Measurements from ENCODE around the gene FAM3A.
A peak's percentile ranks its signal among the peaks of the same experiment; 100 is the strongest.

FAM3A gene

GRCh38 chrX:154534526-154535322, 18.7 kb upstream of the FAM3A start:
- no peak for DNase-seq (ENCODE audit: low read depth, low spot score)

GRCh38 chrX:154532690-154533089, 16.7 kb upstream of the FAM3A start:
- no peak for DNase-seq (ENCODE audit: low read depth, low spot score)

GRCh38 chrX:154531626-154532025, 15.6 kb upstream of the FAM3A start:
- no peak for DNase-seq (ENCODE audit: low read depth, low spot score)

GRCh38 chrX:154530286-154530685, 14.3 kb upstream of the FAM3A start:
- DNase-seq (ENCODE audit: low read depth, low spot score): no peak

- no peak for DNase-seq (ENCODE audit: low read depth, low spot score)
These were observed 13.2 kb upstream of the FAM3A start for GRCh38 chrX:154529206-154529612.

GRCh38 chrX:154526901-154527675, 11.1 kb upstream of the FAM3A start:
- peak; percentile 47 for DNase-seq (ENCODE audit: low read depth, low spot score)

- DNase-seq (ENCODE audit: low read depth, low spot score): no peak
These were observed 9.8 kb upstream of the FAM3A start for GRCh38 chrX:154525606-154526490.

GRCh38 chrX:154519389-154519788, 3.4 kb upstream of the FAM3A start:
- no peak for DNase-seq (ENCODE audit: low read depth, low spot score)

- no peak for DNase-seq (ENCODE audit: low read depth, low spot score)
These were observed 1.2 kb upstream of the FAM3A start for GRCh38 chrX:154517101-154517781.

- peak; percentile 30 for DNase-seq (ENCODE audit: low read depth, low spot score)
These were observed 646 bp upstream of the FAM3A start for GRCh38 chrX:154516656-154517100.

GRCh38 chrX:154515090-154515965, 704 bp downstream of the FAM3A start:
- no peak for DNase-seq (ENCODE audit: low read depth, low spot score)

- no peak for DNase-seq (ENCODE audit: low read depth, low spot score)
These were observed 2.3 kb downstream of the FAM3A start for GRCh38 chrX:154513716-154514115.

- no peak for DNase-seq (ENCODE audit: low read depth, low spot score)
These were observed 3.0 kb downstream of the FAM3A start for GRCh38 chrX:154512879-154513553.

GRCh38 chrX:154511761-154512160, 4.3 kb downstream of the FAM3A start:
- DNase-seq (ENCODE audit: low read depth, low spot score): no peak

GRCh38 chrX:154509455-154509854, 6.6 kb downstream of the FAM3A start:
- no peak for DNase-seq (ENCODE audit: low read depth, low spot score)

GRCh38 chrX:154508384-154508745, 7.7 kb downstream of the FAM3A start:
- DNase-seq (ENCODE audit: low read depth, low spot score): no peak

- DNase-seq (ENCODE audit: low read depth, low spot score): no peak
These were observed 8.2 kb downstream of the FAM3A start for GRCh38 chrX:154507673-154508383.

GRCh38 chrX:154506483-154507332, 9.3 kb downstream of the FAM3A start:
- DNase-seq (ENCODE audit: low read depth, low spot score): no peak
